Karpas-422 (cell line): ENCODE measurements around the gene HAAO. TPM values are rescaled to one million over a fixed set of nuclear protein-coding genes. Genes with fewer than 3 reads are reported as not detected.

Experiments
- DNase-seq: peaks from one replicate; pipeline ENCODE4 v3.0.0-alpha.2; 2015
- H2AFZ ChIP-seq: fragments of 200-600 bp; sonication (generic); 2 replicates; pipeline ENCODE4 v1.6.1; 2014; ENCODE audit warnings: antibody characterized with exemption, low read length, mixed read lengths
- H3K27ac ChIP-seq: fragments of 200-600 bp; sonication (generic); 2 replicates; pipeline ENCODE4 v1.5.1; 2014; ENCODE audit warnings: mild to moderate bottlenecking, low read length, moderate library complexity
- H3K27me3 ChIP-seq: fragments of 200-600 bp; sonication (generic); 2 replicates; pipeline ENCODE4 v1.6.1; 2014; ENCODE audit warnings: low read length, mixed read lengths
- H3K36me3 ChIP-seq: fragments of 200-600 bp; sonication (generic); 2 replicates; pipeline ENCODE4 v1.6.1; 2014; ENCODE audit warnings: low read length, mixed read lengths; ENCODE audit not compliant: insufficient read depth
- H3K4me1 ChIP-seq: fragments of 200-600 bp; sonication (generic); 2 replicates; pipeline ENCODE4 v1.6.1; 2014; ENCODE audit warnings: mild to moderate bottlenecking, low read length, mixed read lengths
- H3K4me2 ChIP-seq: fragments of 200-600 bp; sonication (generic); 2 replicates; pipeline ENCODE4 v1.6.1; 2014; ENCODE audit warnings: low read length, low read depth, mild to moderate bottlenecking; ENCODE audit not compliant: poor library complexity, severe bottlenecking
- H3K4me3 ChIP-seq: fragments of 200-600 bp; sonication (generic); 2 replicates; pipeline ENCODE4 v1.5.1; 2014; ENCODE audit warnings: mild to moderate bottlenecking, antibody characterized with exemption, low read length, mixed read lengths
- H3K79me2 ChIP-seq: fragments of 200-600 bp; sonication (generic); 2 replicates; pipeline ENCODE4 v1.6.1; 2014; ENCODE audit warnings: mild to moderate bottlenecking, low read length, mixed read lengths
- H3K9ac ChIP-seq: fragments of 200-600 bp; sonication (generic); 2 replicates; pipeline ENCODE4 v1.6.0; 2014; ENCODE audit warnings: low read length
- H3K9me2 ChIP-seq: fragments of 200-600 bp; sonication (generic), shearing (Covaris generic); replicated peaks from 2 replicates; pipeline ENCODE4 v1.6.0; 2014; ENCODE audit warnings: mild to moderate bottlenecking, low read length, moderate library complexity; ENCODE audit not compliant: insufficient read depth
- H3K9me3 ChIP-seq: fragments of 300-700, 200-600 bp; sonication (generic); 2 replicates; pipeline ENCODE4 v1.6.1; 2014; ENCODE audit warnings: low read length, mixed read lengths
- H4K20me1 ChIP-seq: fragments of 200-600 bp; sonication (generic); 2 replicates; pipeline ENCODE4 v1.6.1; 2014; ENCODE audit warnings: mild to moderate bottlenecking, antibody characterized with exemption, low read length, low read depth; ENCODE audit not compliant: insufficient read depth
- total RNA-seq: library from RNA; depleted of rRNA; stranded (reverse); fragments of >200 nt; shearing (Covaris generic); gene quantifications from 2 replicates; pipeline ENCODE4 v1.2.3, GENCODE V29; 2014; ENCODE audit warnings: low replicate concordance

The HAAO gene
- total RNA-seq, 1 experiment from 2014 or later = not detected

DNA sequence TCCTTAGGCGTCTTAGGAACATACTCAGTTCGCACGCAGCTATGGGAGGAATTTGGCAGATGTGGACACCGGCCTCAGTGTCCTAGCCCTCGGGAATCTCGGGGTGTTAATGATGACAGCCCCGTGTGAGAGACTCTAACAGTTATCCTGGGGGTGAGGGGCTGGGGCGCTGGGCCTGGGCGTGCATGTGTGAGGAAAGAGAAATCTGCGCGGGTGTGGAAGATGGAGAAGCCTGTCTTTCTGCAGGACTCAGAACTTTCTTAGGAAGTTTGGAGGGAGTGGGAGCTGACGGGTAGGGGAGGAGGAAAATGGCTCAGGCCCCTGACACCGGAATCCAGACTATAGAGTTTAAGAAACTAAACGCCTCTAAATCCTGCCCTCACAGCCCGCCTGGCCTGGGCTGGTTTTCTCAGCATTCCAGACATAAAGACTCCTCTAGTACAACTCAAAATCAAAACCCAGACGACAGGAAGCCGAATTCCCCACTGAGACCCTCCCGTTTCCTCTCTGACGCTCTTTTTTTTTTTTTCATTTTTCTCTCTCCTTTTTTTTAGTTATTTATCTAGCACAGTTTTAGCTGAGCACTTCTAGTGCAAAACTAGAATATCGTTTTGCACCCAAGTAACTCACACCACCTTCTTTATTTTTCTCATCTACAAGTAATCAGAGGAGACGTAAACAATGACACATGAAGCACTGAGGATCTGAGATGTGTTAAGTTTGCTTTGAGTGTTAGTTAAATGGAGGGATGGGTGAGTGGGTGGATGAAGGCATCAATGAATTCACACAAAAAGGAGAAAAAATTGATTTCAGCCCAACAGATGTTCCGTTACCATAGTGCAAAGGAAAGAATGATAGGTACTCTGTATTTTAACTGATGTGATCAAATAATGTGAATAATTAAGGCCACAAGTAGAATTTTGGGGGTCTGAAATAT is 1.2 kb upstream of the HAAO start:
- no peaks in the 10 kb centered on the region for H3K79me2 ChIP-seq
- H3K9me3 ChIP-seq = no peaks in the 10 kb centered on the region
- no peaks in the 10 kb centered on the region for H3K9me2 ChIP-seq
- DNase-seq = no peak
- no peaks in the 10 kb centered on the region for H4K20me1 ChIP-seq
- H3K4me2 ChIP-seq = no peak overlapping the region
- H3K4me3 ChIP-seq = no peak overlapping the region
- H3K27ac ChIP-seq = no peak overlapping the region
- H3K9ac ChIP-seq = no peak overlapping the region
- H3K36me3 ChIP-seq = no peaks in the 10 kb centered on the region
- peaks cover 17% of the 10 kb centered on the region for H3K4me1 ChIP-seq
- H2AFZ ChIP-seq = no peak overlapping the region
- H3K27me3 ChIP-seq = no peaks in the 10 kb centered on the region

GRCh38 chr2:42792087-42792582 is 248 bp downstream of the HAAO start:
- H3K27me3 ChIP-seq = no peaks in the 10 kb centered on the region
- H3K79me2 ChIP-seq = no peaks in the 10 kb centered on the region
- no peak overlapping the region for H3K27ac ChIP-seq
- no peaks in the 10 kb centered on the region for H3K9me2 ChIP-seq
- H3K36me3 ChIP-seq = no peaks in the 10 kb centered on the region
- H3K4me3 ChIP-seq = no peak overlapping the region
- H3K4me2 ChIP-seq = no peak overlapping the region
- H3K9ac ChIP-seq = no peak overlapping the region
- no peaks in the 10 kb centered on the region for H4K20me1 ChIP-seq
- no peaks in the 10 kb centered on the region for H3K9me3 ChIP-seq
- H3K4me1 ChIP-seq = peaks cover 16% of the 10 kb centered on the region
- no peak for DNase-seq
- no peak overlapping the region for H2AFZ ChIP-seq

- no peaks in the 10 kb centered on the region for H3K9me3 ChIP-seq
- H3K9ac ChIP-seq = no peak overlapping the region
- H2AFZ ChIP-seq = no peak overlapping the region
- H3K4me3 ChIP-seq = no peak overlapping the region
- H3K36me3 ChIP-seq = no peaks in the 10 kb centered on the region
- no peaks in the 10 kb centered on the region for H3K9me2 ChIP-seq
- no peak overlapping the region for H3K27ac ChIP-seq
- peaks cover 12% of the 10 kb centered on the region for H3K4me1 ChIP-seq
- no peaks in the 10 kb centered on the region for H3K27me3 ChIP-seq
- H3K79me2 ChIP-seq = no peaks in the 10 kb centered on the region
- no peaks in the 10 kb centered on the region for H4K20me1 ChIP-seq
- no peak overlapping the region for H3K4me2 ChIP-seq
- no peak for DNase-seq
Observed at GRCh38 chr2:42791606-42792005, 777 bp downstream of the HAAO start.

DNA sequence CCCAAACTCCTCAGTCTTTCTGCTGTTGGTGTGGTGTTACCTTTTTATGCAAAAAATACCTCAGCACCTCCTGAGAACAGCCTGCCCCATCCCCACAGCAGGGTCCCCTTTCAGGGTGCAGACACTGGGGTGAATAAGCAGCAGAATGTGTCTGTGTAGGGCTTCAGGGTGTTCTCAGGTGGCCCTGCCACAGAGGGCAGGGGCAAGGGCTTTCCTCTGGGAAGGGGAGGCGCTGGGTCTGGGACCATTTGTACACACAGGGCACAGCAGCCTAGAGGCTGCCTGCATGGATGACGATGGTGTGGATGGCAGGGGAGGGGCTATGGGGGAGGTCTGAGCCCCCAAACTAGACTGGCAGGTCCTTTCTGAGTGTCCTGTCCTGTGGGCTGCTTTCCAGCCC is 2.6 kb downstream of the HAAO start:
- H3K36me3 ChIP-seq = no peaks in the 10 kb centered on the region
- no peak overlapping the region for H2AFZ ChIP-seq
- H3K4me2 ChIP-seq = no peak overlapping the region
- DNase-seq = no peak
- no peaks in the 10 kb centered on the region for H3K4me1 ChIP-seq
- H3K27ac ChIP-seq = no peak overlapping the region
- H3K9ac ChIP-seq = no peak overlapping the region
- H4K20me1 ChIP-seq = no peaks in the 10 kb centered on the region
- no peaks in the 10 kb centered on the region for H3K79me2 ChIP-seq
- H3K27me3 ChIP-seq = no peaks in the 10 kb centered on the region
- H3K4me3 ChIP-seq = no peak overlapping the region
- H3K9me2 ChIP-seq = no peaks in the 10 kb centered on the region
- H3K9me3 ChIP-seq = no peaks in the 10 kb centered on the region

GRCh38 chr2:42788882-42789281 is 3.5 kb downstream of the HAAO start:
- Histone ChIP-seq H3K79me2 (no peaks in the 10 kb centered on the region), H3K4me1 (no peaks in the 10 kb centered on the region), H3K27me3 (no peaks in the 10 kb centered on the region), H3K4me3 (no peak overlapping the region), H3K9ac (no peak overlapping the region), H3K27ac (no peak overlapping the region), H3K9me3 (no peaks in the 10 kb centered on the region), H3K9me2 (no peaks in the 10 kb centered on the region), H4K20me1 (no peaks in the 10 kb centered on the region), H3K4me2 (no peak overlapping the region), H2AFZ (no peak overlapping the region), H3K36me3 (no peaks in the 10 kb centered on the region)
- no peak for DNase-seq

- Histone ChIP-seq H3K9me2 (no peaks in the 10 kb centered on the region), H3K27me3 (no peaks in the 10 kb centered on the region), H2AFZ (no peak overlapping the region), H3K36me3 (no peaks in the 10 kb centered on the region), H3K4me2 (no peak overlapping the region), H3K4me1 (no peaks in the 10 kb centered on the region), H3K79me2 (no peaks in the 10 kb centered on the region), H3K9me3 (no peaks in the 10 kb centered on the region), H3K9ac (no peak overlapping the region), H3K4me3 (no peak overlapping the region), H3K27ac (no peak overlapping the region), H4K20me1 (no peaks in the 10 kb centered on the region)
- DNase-seq = no peak
Observed at GRCh38 chr2:42788478-42788793, 3.9 kb downstream of the HAAO start.

DNA sequence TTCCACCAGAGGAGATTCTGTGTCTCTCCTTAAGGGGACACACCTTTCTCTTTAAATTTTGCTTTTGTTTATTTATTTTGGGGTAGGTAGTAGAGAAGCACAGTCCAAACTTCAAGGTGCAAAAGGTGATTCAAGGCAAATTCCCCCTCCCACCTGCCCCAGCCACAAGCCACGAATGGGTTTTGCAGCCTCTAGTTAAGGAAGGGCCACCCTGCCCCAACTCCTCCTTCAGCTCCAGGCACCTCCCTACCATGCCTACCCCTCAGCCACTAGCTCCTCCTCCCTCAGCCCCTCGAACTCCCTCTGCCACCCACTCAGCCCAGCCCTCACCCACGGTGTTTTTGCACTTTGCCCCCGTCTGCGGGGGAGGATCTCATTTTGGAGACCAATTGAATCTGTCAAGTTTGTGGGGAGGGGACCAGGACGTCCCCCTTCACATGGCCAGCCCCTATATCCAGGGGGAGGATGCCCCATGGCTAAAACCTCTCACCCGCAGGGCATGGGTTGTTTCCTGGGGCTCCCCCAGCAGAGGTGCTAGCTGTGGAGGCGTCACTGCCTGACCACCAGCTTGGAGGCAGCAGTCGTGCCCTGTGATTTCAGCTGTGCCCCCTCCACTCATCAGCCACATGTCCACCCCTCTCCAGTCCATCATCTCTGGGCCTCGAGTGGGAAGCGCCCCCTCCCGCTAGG is 4.5 kb downstream of the HAAO start:
- no peaks in the 10 kb centered on the region for H3K9me3 ChIP-seq
- H3K4me1 ChIP-seq = no peaks in the 10 kb centered on the region
- H3K36me3 ChIP-seq = no peaks in the 10 kb centered on the region
- no peaks in the 10 kb centered on the region for H3K79me2 ChIP-seq
- H3K9ac ChIP-seq = no peak overlapping the region
- H3K4me3 ChIP-seq = no peak overlapping the region
- H2AFZ ChIP-seq = no peak overlapping the region
- H4K20me1 ChIP-seq = no peaks in the 10 kb centered on the region
- H3K27me3 ChIP-seq = no peaks in the 10 kb centered on the region
- no peak overlapping the region for H3K27ac ChIP-seq
- no peak overlapping the region for H3K4me2 ChIP-seq
- no peaks in the 10 kb centered on the region for H3K9me2 ChIP-seq
- DNase-seq = no peak

- Histone ChIP-seq H3K4me3 (no peak overlapping the region), H3K79me2 (no peaks in the 10 kb centered on the region), H4K20me1 (no peaks in the 10 kb centered on the region), H2AFZ (no peak overlapping the region), H3K9me3 (no peaks in the 10 kb centered on the region), H3K9me2 (no peaks in the 10 kb centered on the region), H3K4me2 (no peak overlapping the region), H3K27ac (no peak overlapping the region), H3K9ac (no peak overlapping the region), H3K27me3 (no peaks in the 10 kb centered on the region), H3K4me1 (no peaks in the 10 kb centered on the region), H3K36me3 (no peaks in the 10 kb centered on the region)
- DNase-seq = no peak
Observed at GRCh38 chr2:42787424-42787787, 5.0 kb downstream of the HAAO start.
